Measurements from ENCODE around the gene PHF10.
"Not testable (repeated sequence)": the region's sequence is repeated elsewhere in the genome, so short reads cannot be mapped to it uniquely, and the experiment has no call there.

PHF10 gene

DNA sequence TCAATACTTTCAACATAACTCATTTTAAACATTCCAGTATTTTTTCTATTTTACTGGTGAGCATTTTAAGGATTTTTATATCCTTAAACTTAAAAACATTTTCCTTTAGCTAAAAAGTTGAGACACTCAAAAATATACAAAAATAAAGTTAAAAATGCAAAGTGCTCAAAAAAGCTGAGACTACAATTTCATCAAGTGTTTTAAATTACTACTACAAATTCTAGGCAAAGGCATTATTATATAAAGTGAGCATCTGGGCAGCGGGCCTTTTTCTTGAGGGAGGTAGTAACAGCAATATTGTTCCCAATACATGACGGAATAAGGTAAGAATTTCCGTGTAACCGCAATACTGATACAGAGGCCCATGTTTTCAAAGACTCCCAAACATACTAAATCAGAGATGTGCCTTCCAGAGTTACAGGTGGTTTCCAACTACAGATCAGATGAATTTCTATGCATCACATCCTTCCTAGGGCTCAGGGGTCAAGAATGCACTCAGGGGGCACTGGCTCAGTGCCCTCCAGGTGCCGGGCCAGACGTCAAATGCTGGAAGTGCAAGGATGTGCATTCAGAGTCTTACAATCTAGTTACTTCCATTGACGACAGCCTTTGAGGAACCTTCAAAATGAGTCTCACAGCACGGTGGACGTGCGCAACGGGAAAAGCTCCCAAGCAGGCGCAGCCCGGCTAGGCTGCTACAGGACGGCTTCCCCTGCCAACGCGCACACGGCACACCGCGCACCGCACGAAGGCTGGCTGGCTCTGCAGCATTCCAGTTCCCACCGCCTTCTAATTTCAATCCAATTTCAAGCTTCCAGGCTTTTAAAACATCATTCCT, 1.7 kb downstream of the PHF10 start:
- peak; percentile 12 for DNase-seq

DNA sequence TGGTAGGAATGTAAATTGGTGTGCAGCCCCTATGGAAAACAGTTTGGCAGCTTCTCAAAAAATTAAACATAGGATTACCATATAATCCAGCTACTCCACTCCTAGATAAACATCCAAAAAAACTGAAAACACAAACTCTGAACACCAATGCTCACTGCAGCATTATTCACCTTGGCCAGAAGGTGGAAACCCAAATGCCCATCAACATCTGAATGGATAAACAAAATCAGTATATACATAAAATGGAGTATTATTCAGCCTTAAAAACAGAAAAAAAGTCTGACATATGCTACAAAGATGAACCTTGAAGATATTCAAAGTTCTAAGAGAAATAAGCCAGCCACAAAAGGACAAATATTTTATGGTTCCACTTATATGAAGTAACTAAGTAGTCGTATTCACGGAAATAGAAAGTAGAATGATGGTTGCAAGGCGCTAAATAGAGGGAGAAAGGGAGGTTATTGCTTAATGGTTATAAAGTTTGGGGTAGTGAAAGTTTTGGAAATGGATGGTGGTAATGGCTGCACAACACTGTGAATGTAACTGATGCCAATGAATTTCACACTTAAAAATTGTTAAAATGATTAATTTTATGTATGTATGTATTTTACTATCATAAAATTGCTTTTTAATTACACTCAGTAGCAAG, 4.0 kb downstream of the PHF10 start:
- no peak for DNase-seq

DNA sequence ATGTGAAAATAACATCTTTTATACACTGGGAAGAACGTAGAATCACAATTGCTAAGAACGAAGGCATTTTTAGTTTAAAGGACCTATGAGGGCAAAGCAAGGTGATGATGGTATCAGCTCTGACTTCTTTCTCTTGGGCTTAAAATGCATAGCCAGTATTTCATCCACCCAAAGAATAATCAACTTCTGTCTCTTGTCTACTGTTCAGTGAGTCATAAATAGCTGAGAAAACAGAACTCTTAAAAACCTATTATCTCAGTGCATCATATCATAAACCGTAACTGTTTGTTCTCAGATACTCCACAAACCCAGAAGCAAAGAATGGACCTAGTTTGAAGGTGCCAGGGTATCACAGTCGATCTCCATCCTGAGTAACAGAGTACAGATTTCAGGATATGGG, 5.2 kb downstream of the PHF10 start:
- no peak for DNase-seq

DNA sequence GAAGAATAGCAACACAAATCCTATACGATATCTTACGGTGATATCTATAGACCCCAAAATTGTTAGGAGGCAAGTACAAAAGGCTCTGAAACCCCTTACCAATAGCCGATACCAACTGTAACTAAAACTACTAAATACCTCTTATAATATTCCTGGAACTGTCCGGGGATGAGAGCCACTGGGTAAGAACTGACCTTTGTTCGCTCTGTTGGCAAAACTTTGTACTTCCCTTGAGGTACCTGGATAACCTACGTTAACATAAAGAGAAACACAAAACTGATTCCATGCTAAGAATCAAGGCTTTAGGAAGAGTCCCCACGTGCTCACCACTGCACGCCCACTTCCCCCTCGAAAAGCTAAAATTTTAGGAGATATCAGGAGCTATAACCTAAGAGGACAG, 9.7 kb downstream of the PHF10 start:
- no peak for DNase-seq

DNA sequence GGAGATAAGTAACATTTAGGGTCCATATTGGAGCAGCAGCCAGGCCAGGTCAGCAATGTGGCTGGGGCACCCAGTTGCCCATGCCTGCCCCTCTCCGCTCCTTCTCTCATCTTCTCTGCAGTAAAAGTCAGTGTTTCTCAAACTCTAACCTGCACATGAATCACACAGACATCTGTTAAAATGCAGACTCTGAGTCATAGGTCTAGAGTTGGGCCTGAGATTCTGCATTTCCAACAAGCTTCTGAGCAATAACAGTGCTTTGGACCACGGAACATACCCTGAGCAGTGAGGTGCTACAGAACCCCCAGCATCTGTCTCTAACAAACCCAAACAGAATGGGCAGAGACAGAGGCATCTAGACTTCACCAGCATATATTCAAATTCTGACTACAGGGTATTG, 10.1 kb downstream of the PHF10 start:
- DNase-seq: no peak

DNA sequence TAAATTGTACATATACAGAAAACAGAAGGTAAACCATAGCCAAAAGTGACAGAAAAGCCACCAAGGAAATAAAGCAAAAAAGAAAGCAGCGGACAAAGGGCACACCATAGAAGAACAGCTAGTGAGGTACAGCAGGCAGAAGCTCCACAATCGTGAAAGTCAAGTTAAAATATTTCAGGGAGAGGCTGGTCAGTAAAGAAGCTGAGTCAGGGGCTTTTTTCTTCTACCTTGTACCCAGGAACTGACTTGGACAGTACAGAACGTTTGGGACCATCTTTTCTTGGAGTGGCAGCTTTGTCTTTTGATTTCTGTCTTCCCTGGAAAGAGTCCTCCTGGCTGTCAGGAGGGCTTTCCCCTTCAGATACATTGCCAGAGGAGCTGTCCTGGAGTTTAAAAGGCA, 14.3 kb downstream of the PHF10 start:
- DNase-seq: no peak

DNA sequence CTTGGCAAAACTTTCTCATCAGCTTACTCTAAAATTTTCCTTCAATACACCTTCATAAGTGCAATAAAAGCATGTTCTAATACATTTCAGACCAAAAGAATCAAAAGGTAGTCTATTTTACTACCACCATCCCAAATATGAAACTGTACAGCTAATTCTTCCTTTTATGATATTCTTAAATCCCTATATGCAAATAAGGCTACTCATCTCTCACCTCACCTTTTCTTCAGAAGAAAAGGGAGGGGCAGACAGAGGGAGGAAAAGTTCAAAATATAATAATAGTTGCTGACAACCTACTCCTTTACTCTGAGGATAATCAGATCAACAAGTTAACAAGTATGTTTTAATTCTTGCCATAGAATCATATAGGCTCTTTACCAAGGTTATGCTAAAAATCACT, 15.0 kb downstream of the PHF10 start:
- no peak for DNase-seq

DNA sequence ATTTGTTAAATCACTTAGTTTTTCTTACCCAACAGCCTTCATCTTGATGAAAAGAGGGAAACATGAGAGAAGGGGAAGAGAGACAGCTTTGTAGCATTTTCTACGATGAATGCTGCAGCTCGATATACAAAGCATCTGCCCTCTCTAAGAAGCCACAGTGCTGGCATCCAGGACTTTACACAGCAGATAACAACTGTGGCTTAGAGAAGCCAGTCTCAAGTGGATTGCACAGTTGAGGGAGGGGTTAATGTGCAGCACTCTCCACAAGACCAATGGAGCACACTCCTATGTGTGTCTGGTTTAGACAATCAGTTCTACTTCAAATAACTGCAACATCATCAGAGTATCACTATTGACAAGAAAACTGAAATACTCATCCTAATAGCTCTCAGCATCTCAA, 16.5 kb downstream of the PHF10 start:
- no peak for DNase-seq

DNA sequence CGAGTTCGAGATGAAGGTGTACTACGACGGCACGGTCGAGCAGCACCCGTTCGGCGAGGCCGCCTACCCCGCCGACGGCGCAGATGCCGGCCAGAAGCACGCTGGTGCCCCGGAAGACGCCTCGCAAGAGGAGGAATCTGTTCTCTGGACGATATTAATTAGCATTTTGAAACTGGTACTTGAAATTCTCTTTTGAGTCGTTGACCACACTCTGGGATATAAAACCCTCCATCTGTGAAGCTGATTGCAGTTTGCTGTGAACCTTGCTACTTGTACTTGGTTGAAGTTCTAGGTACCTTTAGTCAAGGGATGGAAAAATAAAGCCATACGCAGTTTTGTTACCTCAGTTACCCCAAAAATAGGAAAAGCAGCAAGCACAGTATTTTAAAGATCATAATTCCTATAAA, 21.5 kb downstream of the PHF10 start:
- DNase-seq: no peak

DNA sequence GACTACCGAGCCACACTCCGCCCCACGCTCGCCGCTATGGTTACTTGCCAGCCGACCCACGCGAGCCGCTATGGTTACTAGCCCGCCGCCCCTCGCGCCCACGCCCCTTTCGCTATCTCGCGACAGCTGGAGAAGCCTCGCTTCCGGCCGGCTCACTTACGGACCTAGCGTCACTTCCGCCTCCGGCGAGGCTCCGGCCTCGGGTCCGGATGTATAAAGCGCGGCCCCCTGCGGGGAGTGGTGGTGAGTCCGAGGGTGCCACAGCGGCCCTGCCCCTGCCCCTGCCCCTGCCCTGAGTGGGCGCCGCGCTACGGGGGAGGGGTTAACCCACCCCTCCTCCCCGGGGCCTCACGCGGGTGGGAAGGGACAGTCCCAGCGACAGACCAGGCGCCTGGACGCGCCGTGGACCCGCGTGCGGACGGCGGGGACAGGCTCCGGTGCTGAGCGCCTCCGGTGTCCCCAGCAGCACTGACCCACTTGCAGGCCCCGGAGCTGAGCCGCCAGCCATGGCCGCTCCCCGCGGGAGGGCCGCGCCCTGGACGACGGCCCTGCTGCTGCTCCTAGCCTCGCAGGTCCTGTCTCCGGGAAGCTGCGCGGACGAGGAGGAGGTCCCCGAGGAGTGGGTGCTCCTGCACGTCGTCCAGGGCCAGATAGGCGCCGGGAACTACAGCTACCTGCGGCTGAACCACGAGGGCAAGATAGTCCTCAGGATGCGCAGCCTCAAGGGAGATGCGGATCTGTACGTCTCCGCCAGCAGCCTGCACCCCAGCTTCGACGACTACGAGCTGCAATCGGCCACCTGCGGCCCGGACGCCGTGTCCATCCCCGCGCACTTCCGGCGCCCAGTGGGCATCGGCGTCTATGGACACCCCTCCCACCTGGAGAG, 22.1 kb downstream of the PHF10 start, which contains the start of the genes C6orf120 and WDR27:
Gene C6orf120, plus strand, starts transcription at position 173 of the 886 bp plus-strand sequence. Its CDS starts 334 bp downstream, at position 507.
Gene WDR27, minus strand, starts transcription at position 76 of the 886 bp plus-strand sequence. CDS start 13,024 bp downstream, outside the sequence.
- DNase-seq: peak; percentile 96

DNA sequence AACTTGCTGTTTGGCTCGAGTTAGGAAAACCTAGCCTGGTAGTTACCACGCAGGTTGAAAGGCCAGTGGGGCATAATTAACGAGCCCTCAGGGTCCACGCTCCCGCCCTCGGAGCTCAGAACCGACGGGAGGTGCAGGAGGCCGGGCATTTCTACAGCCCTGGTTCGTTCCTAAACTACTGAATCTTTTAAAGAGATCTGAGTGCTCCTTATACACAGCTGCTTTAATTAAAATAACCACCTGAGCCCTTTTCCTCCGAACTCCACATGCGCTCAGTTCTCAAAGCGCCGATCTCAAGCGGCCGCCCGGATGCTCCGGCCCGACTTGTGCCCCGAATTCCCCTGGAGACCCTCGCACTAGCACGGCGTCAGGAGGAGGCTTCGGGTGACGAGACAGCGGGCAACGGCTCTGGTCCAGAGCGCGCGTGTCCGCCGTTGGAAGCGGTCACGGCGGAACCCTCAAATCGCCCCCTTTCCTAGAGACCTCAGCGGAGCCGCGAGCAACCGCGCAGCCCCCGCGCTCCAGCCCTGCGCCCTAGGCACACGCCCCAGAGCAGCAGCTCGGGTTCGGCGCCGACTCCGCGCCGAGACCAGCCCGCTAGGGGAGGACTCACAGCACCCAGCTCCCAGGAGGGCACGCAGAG, 22.9 kb downstream of the PHF10 start:
- DNase-seq: no peak

DNA sequence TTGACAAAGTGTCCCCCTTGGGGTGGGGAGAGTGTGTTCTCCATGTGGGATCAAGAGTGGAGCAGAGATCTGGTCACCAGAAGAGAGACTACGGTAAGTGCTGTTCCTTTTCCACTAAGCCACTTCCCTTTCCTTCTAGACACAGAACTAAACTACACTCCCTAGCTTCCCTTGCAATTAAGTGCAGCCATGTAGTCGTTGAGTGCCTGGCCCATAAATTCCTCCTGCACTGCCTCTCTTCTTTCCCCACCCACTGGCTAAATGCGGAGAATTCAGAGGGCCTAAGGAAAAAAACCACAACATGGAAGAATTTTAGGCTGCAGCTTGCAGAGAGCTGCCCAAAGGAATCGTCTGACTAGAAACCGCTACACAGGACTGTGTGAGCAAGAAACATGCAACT, 24.0 kb downstream of the PHF10 start:
- DNase-seq: no peak

DNA sequence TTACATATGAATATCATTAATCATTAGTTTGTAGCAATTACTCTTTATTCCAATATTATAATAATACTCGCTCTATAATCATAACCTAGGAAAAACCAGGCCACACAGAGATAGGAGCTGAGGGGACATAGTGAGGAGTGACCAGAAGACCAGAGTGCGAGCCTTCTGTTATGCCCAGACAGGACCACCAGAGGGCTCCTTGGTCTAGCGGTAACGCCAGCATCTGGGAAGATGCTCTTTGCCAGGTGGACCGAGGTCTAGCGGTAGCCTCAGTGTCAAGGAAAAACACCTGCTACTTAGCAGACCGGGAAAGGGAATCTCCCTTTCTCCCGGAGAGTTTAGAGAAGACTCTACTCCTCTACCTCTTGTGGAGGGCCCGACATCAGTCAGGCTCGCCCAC, 27.2 kb downstream of the PHF10 start:
- not testable (repeated sequence) for DNase-seq

DNA sequence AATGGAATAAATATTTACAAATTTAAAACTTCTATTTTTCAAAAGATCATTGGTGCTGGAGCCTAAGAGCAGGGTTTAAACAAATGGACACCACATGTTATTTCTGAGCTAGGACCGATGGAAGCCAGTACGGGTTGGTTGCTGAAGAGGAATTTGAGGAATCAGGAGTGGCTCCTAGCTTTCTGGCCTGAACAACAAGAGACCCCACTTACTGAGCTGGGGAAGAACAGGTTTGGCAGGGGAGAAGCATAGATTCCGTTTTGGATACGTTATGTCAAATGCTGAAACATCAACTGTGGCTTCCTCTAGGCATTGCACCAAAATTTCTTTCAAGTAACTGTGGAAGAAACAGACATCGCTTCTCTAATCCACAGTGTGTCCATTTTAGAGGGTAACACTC, 29.2 kb downstream of the PHF10 start:
- DNase-seq: no peak

DNA sequence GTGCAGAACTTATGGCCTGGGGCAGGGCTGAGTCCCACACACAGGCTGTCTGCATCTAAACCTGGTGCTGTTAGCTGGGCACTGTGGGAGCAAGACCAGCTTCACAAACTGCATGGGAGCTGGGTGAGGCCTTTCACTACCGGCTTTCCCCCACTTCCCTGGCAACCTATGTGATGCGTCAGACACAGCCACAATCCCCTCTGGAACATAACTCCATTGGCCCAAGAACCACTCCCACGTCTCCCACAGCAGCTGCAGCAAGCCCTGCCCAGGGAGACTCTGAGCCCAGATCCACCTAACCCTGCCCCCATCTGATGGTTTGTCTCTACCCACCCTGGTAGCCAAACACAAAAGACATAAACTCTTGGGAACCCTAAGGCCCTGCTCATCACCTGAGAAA, 31.8 kb downstream of the PHF10 start:
- DNase-seq: no peak

DNA sequence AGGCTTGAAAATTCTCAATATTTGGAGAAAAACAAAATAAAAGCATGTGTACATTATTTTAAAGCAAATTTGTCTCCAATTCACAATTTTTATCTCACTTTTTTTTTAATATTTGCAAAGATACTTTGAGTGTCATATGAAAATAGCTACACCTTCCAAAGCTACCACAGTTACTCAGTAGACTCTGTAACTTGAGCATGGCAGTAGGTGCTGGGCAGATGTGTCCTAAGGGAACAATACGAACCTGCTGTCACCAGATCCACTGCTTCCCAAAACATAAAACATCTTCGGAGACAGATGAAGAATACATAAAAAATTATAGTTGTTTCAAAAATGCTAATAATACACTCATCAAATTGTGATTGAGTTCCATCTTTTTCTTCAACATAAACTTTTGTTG, 33.0 kb downstream of the PHF10 start:
- DNase-seq: no peak

DNA sequence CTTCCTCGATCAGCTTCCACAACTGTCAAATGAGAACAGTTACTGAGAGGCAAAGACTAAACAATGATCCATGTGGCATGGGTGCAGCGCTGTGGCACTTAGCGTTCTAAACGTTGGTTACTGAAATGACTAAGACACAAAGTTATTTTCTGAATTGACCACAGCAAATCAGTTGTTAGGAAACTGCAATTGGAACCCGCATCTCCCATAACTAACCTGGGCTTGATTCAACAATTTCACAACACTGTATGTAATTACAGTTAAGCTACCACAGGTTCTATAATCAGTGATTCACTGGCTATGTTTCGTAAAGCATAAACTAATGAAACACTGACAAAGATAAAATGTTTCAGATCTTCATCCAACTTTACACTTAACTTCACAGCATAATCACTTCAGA, 35.0 kb downstream of the PHF10 start:
- DNase-seq: no peak

DNA sequence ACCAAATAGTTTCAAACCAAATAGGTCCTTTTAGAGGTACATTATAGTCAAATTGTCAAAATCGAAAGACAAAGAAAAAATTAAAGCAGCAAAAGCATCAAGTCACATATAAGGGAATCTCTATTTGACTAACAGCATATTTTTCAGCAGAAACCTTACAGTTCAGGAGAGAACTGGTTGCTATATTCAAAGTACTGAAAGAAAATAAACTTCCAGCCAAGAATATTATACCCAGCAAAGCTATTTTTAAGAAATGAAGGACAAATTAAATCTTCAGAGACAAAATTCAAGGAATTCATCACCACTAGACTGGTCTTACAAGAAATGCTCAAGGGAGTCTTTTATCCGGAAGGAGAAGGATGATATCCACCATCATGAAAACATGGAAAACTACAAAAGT, 38.4 kb downstream of the PHF10 start:
- no peak for DNase-seq

DNA sequence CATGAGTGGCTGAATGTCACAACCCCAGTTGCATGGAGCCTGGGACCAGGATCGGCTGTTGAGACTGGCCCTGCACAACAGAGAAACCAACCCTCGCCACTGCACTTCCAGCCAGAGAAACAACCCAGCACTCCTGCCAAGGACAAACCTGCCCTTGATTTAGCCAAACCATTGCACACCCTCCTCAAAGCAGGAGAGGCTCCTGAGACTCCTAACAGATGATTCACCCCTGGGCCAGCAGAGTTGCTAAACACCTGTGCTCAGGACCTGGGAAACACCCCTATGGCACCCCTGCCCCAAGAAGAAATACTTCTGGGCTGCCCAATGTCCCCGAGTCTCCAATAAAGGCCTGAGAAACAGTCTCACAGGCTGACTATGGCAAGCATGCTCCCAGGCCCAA, 40.2 kb downstream of the PHF10 start:
- DNase-seq: no peak

DNA sequence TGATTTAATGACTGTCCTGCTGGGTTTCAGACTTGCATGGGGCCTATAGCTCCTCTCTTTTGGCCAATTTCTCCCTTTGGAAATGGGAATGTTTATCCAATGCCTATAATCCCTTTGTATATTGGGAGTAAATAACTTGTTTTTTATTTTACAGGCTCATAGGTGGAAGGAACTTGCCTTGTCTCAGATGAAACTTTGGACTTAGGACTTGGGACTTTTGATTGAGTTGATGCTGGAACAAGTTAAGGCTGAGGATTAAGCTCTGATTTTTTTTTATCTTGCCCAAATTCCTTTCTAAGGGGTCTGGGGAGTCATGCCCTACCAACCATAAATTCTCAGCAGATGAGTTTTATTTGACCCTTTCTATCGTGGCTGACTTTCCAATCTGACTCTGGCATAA, 46.0 kb downstream of the PHF10 start:
- DNase-seq: no peak

DNA sequence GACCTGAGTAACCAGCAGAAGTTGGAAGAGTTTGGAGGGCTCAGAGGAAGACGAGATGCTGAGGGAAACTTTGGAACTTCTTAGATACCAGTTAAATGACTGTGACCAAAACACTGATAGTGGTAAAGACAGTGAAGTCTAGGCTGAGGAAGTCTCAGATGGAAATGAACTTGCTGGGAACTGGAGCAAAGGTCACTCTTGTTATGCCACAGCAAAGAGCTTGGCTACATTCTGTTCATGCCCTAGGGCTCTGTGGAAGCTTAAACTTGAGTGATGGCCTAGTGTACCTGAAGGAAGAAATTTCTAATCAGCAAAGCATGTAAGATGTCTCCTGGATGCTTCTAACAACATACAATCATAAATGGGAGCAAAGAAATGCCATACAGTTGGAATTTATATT, 47.2 kb downstream of the PHF10 start:
- no peak for DNase-seq

DNA sequence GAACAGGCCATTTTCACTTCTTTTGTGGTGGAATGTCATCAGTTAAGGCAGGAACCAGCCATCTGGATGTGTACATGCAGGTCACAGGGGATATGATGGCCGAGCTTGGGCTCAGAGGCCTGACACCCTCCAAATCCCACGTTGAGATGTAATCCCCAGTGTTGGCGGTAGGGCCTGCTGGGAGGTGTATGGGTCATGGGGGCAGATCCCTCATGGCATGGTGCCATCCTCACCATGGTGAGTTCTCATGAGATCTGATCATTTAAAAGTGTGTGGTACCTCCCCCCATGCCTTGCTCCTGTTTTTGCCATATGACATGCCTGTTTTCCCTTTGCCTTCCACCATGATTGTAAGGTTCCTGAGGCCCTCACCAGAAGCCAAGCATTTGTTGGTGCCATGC, 49.3 kb downstream of the PHF10 start:
- DNase-seq: no peak

DNA sequence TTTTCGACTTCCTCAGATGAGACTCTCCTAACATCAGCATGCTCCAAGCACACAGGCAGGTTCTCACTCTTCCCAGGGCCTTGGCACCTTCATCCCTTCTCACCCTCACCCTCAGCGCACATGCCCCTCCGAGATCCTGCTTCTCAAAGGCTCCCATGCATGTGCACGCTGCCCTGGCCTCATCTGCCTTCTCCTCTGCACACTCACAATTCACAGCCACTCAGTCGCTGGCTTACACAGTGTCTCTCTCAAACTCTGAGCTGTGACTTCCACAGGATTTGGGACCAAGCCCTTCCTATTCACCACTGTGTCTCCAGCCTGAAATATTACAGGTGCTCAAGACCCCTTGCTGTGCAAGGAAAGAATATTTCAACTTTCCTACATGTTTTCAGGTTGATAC, 52.7 kb downstream of the PHF10 start:
- no peak for DNase-seq

Data from NCI-H2171 (cell line).